AG10803 (cell line): ENCODE measurements around the gene SUPT20HL2.

ENCODE experiments used
- DNase-seq: peaks from one replicate; pipeline ENCODE4 v3.0.0; 2010; ENCODE audit warnings: low read depth
- H3K4me3 ChIP-seq: 2 replicates; pipeline ENCODE4 v1.5.1; 2011; ENCODE audit warnings: mild to moderate bottlenecking, low read length, control low read depth
- TF ChIP-seq, protein P1 (sequence below): conservative IDR thresholded peaks from 2 replicates; pipeline ENCODE4 v1.5.1; 2011; ENCODE audit warnings: mild to moderate bottlenecking, low read length, control low read depth, inconsistent platforms

Gene SUPT20HL2

GRCh38 chrX:24343719-24344118, 29.9 kb upstream of the SUPT20HL2 start:
- TF ChIP-seq, protein P1, sequence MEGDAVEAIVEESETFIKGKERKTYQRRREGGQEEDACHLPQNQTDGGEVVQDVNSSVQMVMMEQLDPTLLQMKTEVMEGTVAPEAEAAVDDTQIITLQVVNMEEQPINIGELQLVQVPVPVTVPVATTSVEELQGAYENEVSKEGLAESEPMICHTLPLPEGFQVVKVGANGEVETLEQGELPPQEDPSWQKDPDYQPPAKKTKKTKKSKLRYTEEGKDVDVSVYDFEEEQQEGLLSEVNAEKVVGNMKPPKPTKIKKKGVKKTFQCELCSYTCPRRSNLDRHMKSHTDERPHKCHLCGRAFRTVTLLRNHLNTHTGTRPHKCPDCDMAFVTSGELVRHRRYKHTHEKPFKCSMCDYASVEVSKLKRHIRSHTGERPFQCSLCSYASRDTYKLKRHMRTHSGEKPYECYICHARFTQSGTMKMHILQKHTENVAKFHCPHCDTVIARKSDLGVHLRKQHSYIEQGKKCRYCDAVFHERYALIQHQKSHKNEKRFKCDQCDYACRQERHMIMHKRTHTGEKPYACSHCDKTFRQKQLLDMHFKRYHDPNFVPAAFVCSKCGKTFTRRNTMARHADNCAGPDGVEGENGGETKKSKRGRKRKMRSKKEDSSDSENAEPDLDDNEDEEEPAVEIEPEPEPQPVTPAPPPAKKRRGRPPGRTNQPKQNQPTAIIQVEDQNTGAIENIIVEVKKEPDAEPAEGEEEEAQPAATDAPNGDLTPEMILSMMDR, result no peak
- no peak overlapping the region for H3K4me3 ChIP-seq
- no peak for DNase-seq

GRCh38 chrX:24341795-24342194, 27.9 kb upstream of the SUPT20HL2 start:
- TF ChIP-seq, protein P1, result no peak
- peak; percentile 77 for DNase-seq

GRCh38 chrX:24340501-24340900, 26.6 kb upstream of the SUPT20HL2 start:
- DNase-seq, result no peak
- TF ChIP-seq, protein P1, result no peak
- H3K4me3 ChIP-seq, result no peak overlapping the region

More at GRCh38 chrX:24341795-24342194, 27.9 kb upstream of the SUPT20HL2 start:
- no peak overlapping the region for H3K4me3 ChIP-seq

GRCh38 chrX:24339911-24340310, 26.0 kb upstream of the SUPT20HL2 start:
- DNase-seq, result no peak
- TF ChIP-seq, protein P1, result no peak
- H3K4me3 ChIP-seq, result no peak overlapping the region

DNA sequence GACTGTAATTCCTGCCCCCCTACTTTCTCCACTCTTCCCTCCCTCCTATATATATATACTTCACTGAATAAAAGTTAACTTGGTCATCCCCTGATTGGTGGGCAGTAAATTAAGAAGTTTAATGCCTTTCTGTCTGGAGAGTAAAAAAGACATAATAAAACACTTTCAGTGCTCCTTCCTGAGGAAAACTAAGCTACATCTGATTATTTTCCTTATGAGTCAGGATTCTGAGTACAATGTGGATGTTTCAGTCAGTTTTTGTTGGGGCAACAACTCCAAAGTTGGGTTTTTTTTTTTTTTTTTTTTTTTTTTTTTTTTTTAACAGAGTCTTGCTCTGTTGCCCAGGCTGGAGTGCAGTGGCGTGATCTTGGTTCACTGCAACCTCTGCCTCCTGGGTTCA, 22.0 kb upstream of the SUPT20HL2 start:
- DNase-seq, result no peak
- TF ChIP-seq, protein P1, result no peak
- H3K4me3 ChIP-seq, result no peak overlapping the region

DNA sequence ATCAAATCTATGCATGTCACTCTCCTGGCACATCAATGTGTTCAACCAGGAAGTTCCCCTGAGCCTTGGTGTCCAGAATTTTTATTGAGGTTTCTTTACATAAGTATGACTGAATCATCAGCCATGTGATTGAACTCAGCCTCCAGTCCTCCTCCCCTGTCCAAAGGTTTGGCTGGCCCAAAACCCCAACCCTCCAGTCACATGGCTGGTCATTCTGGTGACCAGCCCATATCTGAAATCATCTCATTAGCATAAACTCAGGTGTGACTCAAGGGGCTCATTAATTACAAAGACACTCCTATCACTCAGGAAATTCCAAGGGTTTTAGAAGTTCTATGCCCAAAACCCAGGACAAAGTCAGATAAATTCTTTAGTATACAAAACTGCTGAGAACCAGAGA, 20.6 kb upstream of the SUPT20HL2 start:
- TF ChIP-seq, protein P1, result no peak
- DNase-seq, result no peak

GRCh38 chrX:24333371-24333770, 19.5 kb upstream of the SUPT20HL2 start:
- TF ChIP-seq, protein P1, result no peak
- no peak overlapping the region for H3K4me3 ChIP-seq
- DNase-seq, result no peak

More for the DNA sequence above, 20.6 kb upstream of the SUPT20HL2 start:
- no peak overlapping the region for H3K4me3 ChIP-seq
